Hematopoietic multipotent progenitor cell treated with erythropoietin and hydrocortisone succinate and interleukin-3 and kit ligand, for 4 days (in vitro differentiated cells): ENCODE measurements around the gene MBOAT2.
A peak's percentile ranks its signal among the peaks of the same experiment; 100 is the strongest.
"Not testable (repeated sequence)": the region's sequence is repeated elsewhere in the genome, so short reads cannot be mapped to it uniquely, and the experiment has no call there.

ENCODE experiments used
- DNase-seq: peaks from one replicate; pipeline ENCODE4 v3.0.0-alpha.2; 2015

MBOAT2 gene, protein sequence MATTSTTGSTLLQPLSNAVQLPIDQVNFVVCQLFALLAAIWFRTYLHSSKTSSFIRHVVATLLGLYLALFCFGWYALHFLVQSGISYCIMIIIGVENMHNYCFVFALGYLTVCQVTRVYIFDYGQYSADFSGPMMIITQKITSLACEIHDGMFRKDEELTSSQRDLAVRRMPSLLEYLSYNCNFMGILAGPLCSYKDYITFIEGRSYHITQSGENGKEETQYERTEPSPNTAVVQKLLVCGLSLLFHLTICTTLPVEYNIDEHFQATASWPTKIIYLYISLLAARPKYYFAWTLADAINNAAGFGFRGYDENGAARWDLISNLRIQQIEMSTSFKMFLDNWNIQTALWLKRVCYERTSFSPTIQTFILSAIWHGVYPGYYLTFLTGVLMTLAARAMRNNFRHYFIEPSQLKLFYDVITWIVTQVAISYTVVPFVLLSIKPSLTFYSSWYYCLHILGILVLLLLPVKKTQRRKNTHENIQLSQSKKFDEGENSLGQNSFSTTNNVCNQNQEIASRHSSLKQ

DNA sequence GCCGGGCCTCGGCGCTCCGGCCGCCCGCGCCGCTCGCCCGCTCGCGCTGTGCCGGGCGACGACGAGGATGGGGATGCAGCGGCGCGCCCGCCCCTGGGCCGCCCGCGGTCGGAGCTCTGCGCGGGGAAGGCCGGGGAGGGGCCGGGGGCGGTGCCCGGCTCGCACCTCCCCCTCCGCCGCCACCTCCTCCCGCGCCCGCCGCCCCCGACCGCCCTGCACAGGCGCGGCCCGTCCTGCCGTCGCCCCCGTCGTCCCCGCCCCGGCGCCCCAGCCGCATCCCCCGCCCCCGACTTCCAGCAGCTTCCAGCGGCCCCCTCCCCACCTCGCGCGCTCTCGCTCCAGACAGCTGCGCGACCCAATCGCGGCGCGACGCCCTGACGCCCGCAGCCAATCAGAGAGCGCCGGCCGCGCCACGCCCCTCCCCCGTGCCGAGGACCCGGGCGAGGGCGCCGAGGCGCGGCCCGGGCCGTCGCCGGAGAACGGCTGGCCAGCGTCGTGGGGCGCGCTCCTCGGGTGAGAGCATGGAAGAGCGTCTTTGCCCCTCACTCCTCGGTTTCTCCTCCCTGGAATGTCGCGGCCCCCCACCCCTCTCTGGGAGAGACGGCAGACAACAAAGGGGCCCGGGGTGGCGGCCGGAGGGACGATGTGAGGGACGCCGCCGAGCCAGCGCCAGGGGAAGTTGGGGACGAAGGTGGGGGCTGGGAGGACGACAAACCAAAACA, at the start of gene MBOAT2:
Gene MBOAT2 (minus strand): TSS at position 69 of the 722 bp plus-strand sequence. CDS start 70 bp downstream, outside the sequence.
- peak; percentile 95 for DNase-seq

DNA sequence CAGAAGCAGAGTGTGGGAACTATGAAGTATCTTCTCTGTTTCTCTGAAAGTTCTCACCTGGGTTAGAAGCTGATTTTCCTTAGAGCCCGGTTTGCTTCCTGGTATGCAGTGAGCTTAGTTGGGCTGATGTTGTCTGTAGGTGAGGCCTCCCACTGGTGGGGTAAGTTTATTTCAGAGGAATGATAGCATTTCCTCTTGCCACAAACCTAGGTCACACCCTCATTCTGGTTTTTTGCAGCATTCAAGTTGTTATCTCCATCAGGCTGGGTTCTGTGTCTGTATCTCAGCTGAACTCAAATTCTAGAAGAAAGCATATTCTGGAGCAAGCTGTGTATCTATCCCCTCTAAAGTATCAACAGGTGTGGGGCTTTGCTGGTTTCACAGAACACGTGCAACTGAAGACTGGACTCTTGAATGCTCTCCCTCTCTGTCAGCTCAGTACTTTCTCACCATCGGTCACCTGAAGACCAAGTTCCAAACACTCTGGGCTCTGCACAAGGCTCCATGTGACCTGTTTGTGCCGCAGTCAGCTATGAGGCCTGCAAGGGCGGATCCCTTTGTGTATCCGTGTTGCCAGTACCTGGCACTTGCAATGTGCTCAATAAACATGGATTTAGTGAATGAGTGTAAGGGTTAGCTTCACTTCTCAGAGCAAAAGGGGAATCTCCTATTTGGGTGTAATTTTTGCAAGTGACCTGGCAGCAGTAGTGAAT, 49.5 kb upstream of the MBOAT2 start:
- DNase-seq, result peak; percentile 71

DNA sequence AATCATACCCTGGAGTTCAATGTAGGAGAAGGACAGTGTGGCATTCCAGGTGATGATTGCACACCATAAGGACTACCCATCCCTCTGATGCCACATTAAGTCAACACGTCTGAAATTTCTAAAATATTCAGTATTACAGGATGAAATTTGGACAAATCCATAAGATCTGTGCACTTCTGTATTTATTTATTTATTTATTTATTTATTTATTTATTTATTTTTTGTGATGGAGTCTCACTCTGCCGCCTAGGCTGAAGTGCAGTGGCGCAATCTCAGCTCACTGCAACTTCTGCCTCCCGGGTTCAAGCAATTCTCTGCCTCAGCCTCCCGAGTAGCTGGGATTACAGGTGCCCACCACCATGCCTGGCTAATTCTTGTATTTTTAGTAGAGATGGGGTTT, 48.0 kb upstream of the MBOAT2 start:
- DNase-seq, result not testable (repeated sequence)

GRCh38 chr2:9050122-9050809, 46.8 kb upstream of the MBOAT2 start:
- DNase-seq, result peak; percentile 53

GRCh38 chr2:9045595-9045994, 42.1 kb upstream of the MBOAT2 start:
- DNase-seq, result no peak

DNA sequence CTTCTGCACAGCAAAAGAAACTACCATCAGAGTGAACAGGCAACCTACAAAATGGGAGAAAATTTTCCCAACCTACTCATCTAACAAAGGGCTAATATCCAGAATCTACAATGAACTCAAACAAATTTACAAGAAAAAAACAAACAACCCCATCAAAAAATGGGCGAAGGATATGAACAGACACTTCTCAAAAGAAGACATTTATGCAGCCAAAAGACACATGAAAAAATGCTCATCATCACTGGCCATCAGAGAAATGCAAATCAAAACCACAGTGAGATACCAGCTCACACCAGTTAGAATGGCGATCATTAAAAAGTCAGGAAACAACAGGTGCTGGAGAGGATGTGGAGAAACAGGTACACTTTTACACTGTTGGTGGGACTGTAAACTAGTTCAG, 40.0 kb upstream of the MBOAT2 start:
- not testable (repeated sequence) for DNase-seq

DNA sequence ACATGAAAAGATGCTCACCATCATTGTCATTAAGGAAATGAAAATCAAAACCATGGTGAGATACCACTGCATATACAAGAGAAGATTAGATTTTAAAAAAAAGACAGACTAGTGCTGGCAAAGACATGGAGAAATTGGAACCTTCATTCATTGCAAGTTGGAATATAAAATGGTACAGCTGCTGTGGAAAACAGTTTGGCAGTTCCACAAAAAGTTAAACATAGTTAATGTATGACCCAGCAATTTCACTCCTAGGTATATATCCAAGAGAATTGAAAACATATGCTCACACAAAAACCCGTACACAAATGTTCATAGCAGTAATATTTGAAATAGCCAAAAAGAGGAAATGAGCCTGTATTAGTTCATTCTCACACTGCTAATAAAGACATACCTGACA, 33.7 kb upstream of the MBOAT2 start:
- no peak for DNase-seq

- DNase-seq, result peak; percentile 64
Observed at GRCh38 chr2:9033385-9034168, 30.1 kb upstream of the MBOAT2 start.

DNA sequence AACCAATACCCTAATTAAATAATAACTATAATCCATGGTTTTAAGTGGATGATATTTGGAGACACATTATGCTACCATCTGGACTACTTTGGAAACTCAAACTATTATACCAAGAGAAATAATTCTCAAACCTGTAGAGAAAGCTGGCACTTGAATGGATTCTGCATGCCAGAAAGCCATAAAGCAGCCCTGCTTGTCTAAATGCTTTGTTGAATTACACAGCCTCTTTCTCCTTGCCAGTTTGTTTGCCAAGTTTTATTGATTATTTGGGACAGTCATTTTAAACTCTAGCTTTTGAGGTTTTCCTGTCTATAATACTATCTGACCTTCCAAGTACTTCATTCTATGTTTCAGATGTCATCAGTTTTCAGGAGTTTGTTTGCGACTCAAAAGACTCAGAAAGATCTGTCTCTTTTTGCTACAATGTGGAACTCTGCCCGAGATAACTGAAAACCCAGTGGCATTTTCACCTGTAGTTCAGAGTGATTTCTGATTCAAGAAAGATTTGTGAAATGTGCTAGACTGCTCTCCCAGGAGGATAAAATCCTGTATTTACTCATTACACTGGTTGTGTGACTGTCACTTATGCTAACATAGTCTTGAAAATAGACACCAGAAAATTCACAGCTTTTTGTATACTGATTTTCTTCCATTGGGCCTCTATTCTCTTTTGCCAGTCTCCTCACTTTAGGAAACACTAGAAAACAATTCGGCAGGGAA, 29.2 kb upstream of the MBOAT2 start:
- DNase-seq, result no peak

DNA sequence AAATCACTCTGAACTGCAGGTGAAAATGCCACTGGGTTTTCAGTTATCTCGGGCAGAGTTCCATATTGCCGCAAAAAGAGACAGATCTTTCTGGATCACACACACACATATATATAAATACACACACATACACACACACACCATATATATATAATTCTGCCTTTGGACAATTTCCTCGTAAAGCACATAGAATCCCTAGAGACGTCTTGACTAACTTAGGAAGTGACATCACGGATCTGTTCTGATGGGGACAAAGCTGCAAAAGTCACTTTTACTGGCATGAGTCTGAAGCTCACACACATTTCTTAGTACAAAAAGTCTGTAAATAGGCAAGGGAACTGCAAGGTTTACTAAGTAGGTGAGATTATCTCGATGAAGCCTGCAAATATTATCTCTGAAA, 28.6 kb upstream of the MBOAT2 start:
- DNase-seq, result no peak

DNA sequence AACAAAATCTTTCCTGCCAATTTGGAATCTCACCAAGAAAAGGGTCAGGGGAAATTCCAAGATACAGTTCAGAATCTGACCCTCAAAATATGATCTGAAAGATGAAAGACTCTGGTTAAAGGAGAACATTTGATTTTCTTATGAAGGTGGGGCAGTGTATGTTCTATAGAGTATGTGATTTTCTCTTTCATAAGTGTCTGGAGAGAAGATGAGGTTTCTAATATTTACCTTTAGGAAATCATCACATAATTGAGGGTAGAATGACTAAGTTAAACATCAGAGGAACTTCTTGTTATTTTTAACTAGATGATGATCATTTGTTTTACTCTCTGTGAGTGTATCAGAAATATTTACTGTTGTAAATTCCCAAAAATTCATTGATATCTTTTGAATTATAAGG, 27.8 kb upstream of the MBOAT2 start:
- no peak for DNase-seq

DNA sequence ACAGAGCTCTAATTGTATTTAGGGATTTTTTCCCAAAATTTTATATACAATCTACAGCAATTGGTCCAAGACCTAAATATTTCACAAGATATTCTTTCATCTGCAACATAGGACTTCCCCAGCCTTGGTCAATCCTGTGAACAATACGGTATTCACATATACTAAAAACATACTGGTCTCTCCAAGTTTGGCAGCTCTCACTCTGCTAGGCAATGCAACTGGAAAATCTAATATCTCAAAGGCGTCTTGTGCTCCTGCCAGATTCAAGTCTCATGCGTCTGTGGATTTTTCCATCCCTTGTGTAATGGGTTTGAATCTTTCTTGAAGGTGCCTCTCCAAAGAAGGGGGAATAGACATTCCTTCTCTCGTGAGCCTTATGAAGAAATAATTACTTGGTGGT, 27.4 kb upstream of the MBOAT2 start:
- no peak for DNase-seq

DNA sequence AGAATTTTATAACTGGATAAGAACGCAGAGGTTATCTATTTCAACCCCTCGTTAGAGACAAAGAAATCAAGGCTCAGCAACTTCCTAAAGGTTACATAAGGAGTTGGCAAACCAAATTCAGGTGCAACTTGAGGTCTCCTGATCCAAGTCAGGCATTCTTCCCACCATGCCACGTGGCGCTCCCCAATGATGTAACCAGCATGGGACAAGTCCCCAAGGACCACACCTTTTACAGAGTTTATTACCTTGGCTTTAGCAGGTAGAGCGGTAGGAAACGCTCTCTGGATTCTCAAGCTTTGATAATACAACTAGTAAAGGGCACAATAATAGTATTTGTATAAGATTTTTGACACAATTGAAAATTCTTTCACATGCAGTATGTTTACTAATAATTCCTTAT, 26.7 kb upstream of the MBOAT2 start:
- no peak for DNase-seq

- DNase-seq, result no peak
Observed at GRCh38 chr2:9029721-9030120, 26.2 kb upstream of the MBOAT2 start.

DNA sequence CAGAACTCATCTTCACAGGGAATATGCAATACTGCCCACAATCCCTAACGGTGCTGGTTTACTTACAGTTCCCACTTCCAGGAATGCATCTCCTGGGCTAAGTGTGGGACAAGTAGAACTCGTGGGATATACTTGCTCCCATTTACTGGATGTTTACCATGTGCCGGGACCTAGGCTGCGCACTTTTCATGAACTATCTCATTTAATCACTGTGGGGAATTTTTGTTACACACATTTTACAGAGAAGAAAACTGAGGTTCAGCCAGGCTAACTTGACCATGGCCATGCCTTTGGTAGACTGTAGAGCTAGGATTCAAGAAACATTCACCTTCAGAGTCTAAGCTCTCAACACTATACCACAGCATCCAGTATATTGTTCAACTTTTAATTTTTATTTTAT, 24.4 kb upstream of the MBOAT2 start:
- DNase-seq, result no peak

DNA sequence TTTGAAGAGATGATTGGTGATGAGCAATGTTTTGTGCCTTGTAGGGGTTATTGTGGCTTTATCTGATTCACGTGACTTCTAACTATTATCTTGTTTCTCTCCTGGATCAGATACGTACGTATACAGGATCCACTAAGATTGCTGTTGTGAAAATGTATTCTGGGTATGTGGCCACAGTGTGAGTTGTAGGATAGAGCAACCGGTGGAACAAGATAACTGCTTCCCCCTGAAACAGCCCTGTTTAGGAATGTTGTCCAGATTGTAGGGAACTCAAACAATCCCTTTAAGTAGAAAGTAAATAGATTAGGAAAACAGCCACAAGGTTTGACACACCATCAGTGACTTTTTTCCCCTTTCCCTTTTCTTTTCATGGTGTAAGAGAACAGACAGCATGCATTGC, 22.3 kb upstream of the MBOAT2 start:
- DNase-seq, result no peak

DNA sequence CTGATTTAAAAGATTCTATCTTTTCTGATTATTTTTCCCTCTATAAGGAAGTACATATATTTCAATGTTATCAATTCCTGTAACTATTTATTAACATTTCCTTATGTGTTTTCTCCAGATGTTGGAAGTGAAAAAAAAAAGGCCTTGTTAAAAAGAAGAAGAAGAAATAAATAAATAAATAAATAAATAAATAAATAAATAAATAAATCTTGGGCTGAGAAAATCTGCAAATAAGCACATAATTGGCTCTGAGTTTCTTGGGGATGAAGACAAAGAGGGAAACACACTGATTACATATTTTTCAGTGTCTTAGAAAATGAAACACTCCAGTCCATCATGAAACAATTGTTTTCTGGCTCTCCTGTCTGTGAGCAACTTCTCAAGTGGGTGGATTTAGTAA, 21.1 kb upstream of the MBOAT2 start:
- DNase-seq, result no peak

- no peak for DNase-seq
Observed at GRCh38 chr2:9021563-9022211, 18.2 kb upstream of the MBOAT2 start.

DNA sequence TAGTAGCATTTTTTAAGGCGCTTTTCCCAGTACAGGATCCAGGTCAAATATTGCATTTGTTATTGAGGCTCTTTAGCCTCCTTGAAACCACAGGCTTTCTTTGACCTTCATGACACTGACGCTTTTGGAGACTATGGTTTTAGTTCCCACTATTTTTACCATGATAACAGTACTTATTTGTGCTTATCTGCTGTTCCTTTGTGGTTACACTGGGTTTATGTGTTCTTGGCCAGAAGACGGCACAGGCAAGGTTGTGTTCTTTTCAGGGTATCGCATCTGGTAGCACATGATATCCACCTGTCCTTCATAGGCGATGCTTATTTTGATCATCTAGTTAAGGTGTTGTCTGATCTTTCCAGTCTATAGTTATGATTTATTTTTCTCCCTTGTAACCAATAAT, 16.8 kb upstream of the MBOAT2 start:
- peak; percentile 84 for DNase-seq

DNA sequence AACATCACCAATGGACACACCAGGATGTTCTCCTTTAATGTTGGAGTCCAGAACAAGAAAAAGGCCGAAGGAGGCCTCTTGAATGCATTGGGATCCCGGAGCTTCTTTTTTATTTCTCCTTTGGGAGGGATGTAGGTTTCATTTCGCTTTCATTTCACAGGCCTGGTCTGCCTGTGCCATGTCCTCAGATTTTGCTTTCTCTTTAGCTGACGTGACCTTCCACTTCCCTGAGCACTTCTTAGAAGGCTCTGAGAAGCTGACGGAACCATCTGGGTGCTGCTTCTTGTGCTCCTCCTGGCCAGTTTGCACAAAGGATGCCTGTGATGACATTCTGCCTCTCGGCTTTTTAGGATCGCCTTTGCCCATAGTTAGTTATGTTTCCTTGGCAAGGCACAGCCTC, 15.1 kb upstream of the MBOAT2 start:
- DNase-seq, result no peak

DNA sequence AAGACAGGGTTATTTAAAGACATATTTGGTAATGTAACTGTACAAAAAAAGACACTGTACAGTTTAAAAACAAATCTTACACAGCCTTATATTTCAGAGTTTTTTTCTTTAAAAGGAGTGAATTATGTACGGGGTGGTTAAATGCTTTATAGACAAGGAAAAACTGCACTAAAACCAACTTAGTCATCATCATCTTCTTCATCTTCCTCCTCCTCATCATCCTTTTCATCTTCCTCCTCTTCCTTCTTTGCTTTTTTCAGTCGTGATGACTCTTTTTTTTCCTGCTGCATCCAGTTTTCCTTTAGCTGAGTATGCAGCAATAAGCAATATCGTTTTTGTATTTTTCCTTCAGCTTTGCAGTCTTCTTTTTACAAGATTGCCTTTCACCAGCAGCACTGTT, 14.6 kb upstream of the MBOAT2 start:
- DNase-seq, result no peak
